Right atrium auricular region (tissue), 2 donors: Measurements from ENCODE around the gene NTRK3. TPM values are rescaled to one million over a fixed set of nuclear protein-coding genes. Genes with fewer than 3 reads are reported as not detected.

Source experiments
- DNase-seq: peaks from one replicate; pipeline ENCODE4 v3.0.0-alpha.2; 2019; ENCODE audit warnings: low spot score
- H3K27ac ChIP-seq, 2 donors: fragments of 200-600 bp; sonication (generic); 1 replicate in 1 of 2; 2 replicates in 1 of 2; pipeline ENCODE4 v1.5.1; 2016 to 2019
- H3K27me3 ChIP-seq, 2 donors: fragments of 200-600 bp; sonication (generic); one replicate each; pipeline versions ENCODE4 v1.5.1 to v1.6.0; 2017 to 2019
- H3K36me3 ChIP-seq: fragments of 200-600 bp; sonication (generic); one replicate; pipeline ENCODE4 v1.5.1; 2016
- H3K4me1 ChIP-seq, 2 donors: fragments of 200-600 bp; sonication (generic); one replicate each; pipeline versions ENCODE4 v1.5.1 to v1.6.0; 2017 to 2019
- H3K4me3 ChIP-seq, 2 donors: fragments of 200-600 bp; sonication (generic); 1 replicate in 1 of 2; 2 replicates in 1 of 2; pipeline ENCODE4 v1.5.1; 2017 to 2019; ENCODE audit warnings: mild to moderate bottlenecking in 1 of 2, moderate library complexity in 1 of 2
- H3K9me3 ChIP-seq, 2 donors: fragments of 200-600 bp; sonication (generic); one replicate each; pipeline ENCODE4 v1.5.1; 2019
- total RNA-seq, 2 donors: library from RNA; depleted of rRNA; stranded (reverse); fragments of >200 nt; gene quantifications; one replicate each; pipeline ENCODE4 v1.1.0, GENCODE V29; 2016
- TF ChIP-seq, protein P1 (sequence below), 2 donors: fragments of 200-600 bp; sonication (generic); IDR thresholded peaks; one replicate each; pipeline ENCODE4 v1.5.1; 2019; ENCODE audit warnings: antibody characterized with exemption in 2 of 2

NTRK3 gene
- 1 to 10 TPM; 1.5 to 4.5 TPM for total RNA-seq

DNA sequence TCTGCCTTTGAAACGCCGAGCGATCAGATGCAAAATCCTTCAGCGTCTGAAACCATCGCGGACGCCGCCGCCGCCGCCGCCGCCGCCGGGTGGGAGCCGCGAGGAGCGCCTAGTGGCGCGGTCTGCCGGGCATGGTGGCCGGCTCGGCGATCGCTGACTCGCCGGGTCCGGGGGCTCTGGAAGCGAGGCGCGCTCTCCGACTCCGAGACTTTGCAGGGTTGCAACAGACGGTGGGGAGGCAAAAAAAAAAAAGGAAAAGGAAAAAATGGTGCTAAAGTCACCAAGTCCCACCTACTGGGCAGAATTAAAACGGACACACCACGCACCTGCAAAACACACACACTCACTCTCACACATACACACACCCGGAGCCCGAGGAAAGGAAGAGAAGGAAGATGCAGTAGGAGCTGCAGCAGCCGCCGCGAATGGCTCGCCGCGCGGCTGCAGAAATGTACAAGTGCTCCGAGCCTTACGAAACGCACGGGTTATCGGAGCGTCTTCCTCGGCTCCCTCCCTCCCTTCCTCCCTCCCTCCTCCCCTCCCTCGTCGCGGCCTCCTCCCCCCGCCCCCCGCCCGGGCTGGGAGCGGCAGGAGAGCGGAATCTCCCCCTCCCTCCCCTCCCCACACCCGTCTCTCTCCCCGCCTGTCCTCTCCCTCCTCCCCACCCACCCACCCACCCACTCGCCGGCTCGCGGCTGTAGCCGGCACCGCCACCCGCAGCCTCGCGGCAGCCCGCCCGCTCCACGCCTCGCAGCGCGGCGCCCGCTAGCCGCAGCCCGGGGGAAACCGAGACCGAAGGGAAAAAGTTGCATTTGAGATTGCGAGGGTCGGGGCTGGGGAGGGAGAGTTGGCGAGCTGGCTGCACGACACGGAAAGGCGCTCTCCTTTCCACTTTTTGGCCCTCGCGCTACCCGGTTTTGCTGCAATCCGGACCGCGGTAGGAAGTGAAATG, at the start of gene NTRK3:
Gene NTRK3, minus strand, starts transcription at position 461 of the 952 bp plus-strand sequence. CDS start 586 bp downstream, outside the sequence.
- Histone ChIP-seq H3K36me3 (no peaks in the 10 kb centered on the region), H3K27me3 (peaks cover 0 to 3% of the 10 kb centered on the region in 2 donors), H3K4me3 (peak within 1 kb of the TSS; percentile 38 to 55), H3K27ac (peak within 1 kb of the TSS in 1 of 2 donors; percentile 43), H3K9me3 (no peaks in the 10 kb centered on the region), H3K4me1 (peaks cover 0 to 36% of the 10 kb centered on the region in 2 donors)
- DNase-seq, result no peak
- TF ChIP-seq, protein P1, sequence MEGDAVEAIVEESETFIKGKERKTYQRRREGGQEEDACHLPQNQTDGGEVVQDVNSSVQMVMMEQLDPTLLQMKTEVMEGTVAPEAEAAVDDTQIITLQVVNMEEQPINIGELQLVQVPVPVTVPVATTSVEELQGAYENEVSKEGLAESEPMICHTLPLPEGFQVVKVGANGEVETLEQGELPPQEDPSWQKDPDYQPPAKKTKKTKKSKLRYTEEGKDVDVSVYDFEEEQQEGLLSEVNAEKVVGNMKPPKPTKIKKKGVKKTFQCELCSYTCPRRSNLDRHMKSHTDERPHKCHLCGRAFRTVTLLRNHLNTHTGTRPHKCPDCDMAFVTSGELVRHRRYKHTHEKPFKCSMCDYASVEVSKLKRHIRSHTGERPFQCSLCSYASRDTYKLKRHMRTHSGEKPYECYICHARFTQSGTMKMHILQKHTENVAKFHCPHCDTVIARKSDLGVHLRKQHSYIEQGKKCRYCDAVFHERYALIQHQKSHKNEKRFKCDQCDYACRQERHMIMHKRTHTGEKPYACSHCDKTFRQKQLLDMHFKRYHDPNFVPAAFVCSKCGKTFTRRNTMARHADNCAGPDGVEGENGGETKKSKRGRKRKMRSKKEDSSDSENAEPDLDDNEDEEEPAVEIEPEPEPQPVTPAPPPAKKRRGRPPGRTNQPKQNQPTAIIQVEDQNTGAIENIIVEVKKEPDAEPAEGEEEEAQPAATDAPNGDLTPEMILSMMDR (IDR thresholded peaks at IDR 0.05), result no peak

DNA sequence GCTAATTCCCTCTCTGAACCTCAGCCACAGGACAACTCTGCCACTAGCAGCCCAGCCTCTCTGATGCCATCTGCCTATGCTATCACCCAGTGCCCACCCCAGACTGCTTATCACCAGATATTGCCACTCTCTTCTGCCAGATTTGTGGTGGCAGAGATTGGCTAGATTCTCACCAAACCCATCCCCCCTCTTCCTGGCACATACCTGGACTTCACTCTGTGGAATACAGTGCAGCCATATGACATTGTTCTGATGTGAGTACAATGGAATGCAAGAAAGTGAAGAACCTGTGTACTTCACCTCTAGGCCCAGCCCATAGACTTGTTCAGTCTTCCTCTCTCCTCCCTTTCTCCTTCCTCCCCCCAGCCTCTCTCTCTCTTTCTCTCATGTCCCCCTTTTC, 46.9 kb upstream of the NTRK3 start:
- Histone ChIP-seq H3K9me3 (no peaks in the 10 kb centered on the region), H3K27me3 (no peaks in the 10 kb centered on the region), H3K36me3 (no peaks in the 10 kb centered on the region), H3K27ac (no peak overlapping the region), H3K4me1 (no peaks in the 10 kb centered on the region), H3K4me3 (no peak overlapping the region)
- TF ChIP-seq, protein P1 (IDR thresholded peaks at IDR 0.05), result no peak
- no peak for DNase-seq

DNA sequence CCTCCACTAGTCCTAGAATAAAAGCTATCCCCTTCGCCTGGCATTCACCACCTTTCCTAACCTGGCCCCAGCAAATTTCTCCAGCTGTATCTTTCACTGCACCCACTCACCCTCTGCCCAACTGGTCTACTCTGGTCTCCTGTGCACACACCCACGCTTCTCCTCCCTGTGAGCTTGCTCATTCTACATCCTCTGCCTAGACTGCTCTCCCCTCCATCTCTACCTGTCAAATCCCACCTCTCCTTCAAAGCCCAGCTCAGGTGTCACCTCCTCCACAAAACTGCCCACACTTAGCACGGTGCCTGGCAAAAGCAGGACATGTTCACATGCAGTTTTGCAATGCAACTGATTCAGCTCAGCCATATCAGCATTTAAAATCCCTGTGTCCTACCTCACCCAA, 45.8 kb upstream of the NTRK3 start:
- Histone ChIP-seq H3K36me3 (no peaks in the 10 kb centered on the region), H3K4me1 (no peaks in the 10 kb centered on the region), H3K27me3 (no peaks in the 10 kb centered on the region), H3K4me3 (no peak overlapping the region), H3K27ac (no peak overlapping the region), H3K9me3 (no peaks in the 10 kb centered on the region)
- TF ChIP-seq, protein P1 (IDR thresholded peaks at IDR 0.05), result no peak
- no peak for DNase-seq

DNA sequence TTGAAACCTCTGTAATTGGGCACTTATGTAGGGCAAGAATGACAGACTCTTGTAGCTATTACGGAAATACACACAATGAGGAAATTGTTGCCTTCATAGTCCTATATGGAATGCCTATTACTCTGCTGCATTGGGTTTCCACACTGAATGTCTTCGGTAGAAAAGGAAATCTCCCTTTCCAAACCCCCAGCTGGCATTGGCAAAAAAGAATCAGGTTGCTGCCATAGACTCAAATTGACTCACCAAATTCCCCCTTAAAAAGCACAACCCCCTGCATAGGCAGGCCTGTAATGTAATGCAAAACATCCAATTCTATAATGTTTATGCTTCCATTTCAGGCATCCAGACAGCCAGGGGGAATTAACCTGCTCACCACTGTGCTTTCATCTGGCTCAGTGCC, 44.8 kb upstream of the NTRK3 start:
- no peaks in the 10 kb centered on the region for H3K27me3 ChIP-seq
- TF ChIP-seq, protein P1 (IDR thresholded peaks at IDR 0.05), result no peak
- no peak overlapping the region for H3K4me3 ChIP-seq
- H3K4me1 ChIP-seq, result no peaks in the 10 kb centered on the region
- H3K9me3 ChIP-seq, result no peaks in the 10 kb centered on the region
- DNase-seq, result no peak
- H3K27ac ChIP-seq, result no peak overlapping the region
- H3K36me3 ChIP-seq, result no peaks in the 10 kb centered on the region

DNA sequence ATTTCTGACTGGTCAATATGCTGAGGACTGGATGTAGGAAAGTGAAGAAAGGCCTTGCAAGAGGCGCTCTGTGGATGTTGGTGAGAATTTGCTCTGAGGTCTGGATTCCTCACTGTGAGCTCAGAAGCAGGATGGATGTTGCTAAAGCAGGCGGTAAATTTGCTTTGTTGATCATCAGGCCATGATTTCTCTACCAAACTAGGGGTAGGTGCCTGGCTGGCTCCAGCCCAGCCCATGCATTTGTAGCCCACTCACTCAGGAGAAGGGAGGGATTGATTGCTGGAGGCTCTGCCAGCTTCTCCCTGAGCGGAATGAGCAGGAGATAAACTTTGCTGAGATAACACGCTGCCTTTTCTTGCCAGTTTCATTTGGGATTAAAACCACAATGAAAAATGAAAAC, 44.3 kb upstream of the NTRK3 start:
- DNase-seq, result no peak
- TF ChIP-seq, protein P1 (IDR thresholded peaks at IDR 0.05), result no peak
- Histone ChIP-seq H3K36me3 (no peaks in the 10 kb centered on the region), H3K4me3 (no peak overlapping the region), H3K27ac (no peak overlapping the region), H3K27me3 (no peaks in the 10 kb centered on the region), H3K4me1 (no peaks in the 10 kb centered on the region), H3K9me3 (no peaks in the 10 kb centered on the region)
